ENCODE data around the gene RDX. TPM values are rescaled to one million over a fixed set of nuclear protein-coding genes. Genes with fewer than 3 reads are reported as not detected.

RDX gene
- polyA plus RNA-seq, 2 of the 4 experiments (the other 2 are of a cell fraction), result 158 to 183 TPM

- DNase-seq (ENCODE audit: low read depth in 1 of 2, low spot score in 1 of 2) (no peak), FAIRE-seq (no peak), ATAC-seq (no peak)
- H3K4me1 ChIP-seq, result peaks cover 44% of the 10 kb centered on the region
- TF ChIP-seq CTCF (IDR thresholded peaks at IDR 0.05) (no peak), CBX8 (IDR thresholded peaks at IDR 0.05) (no peak), HDAC2 (IDR thresholded peaks at IDR 0.05) (no peak), FOSL2 (IDR thresholded peaks at IDR 0.05) (no peak), FOSL2 (CRISPR knock-in tag; IDR thresholded peaks at IDR 0.05) (no peak), SREBF2 (IDR thresholded peaks at IDR 0.05) (no peak), EP300 (IDR thresholded peaks at IDR 0.05) (no peak), RFX5 (IDR thresholded peaks at IDR 0.05) (no peak), HES2 (IDR thresholded peaks at IDR 0.05) (no peak), CHD2 (IDR thresholded peaks at IDR 0.05; ENCODE audit: low read length, partially characterized antibody) (no peak), POLR2A (IDR thresholded peaks at IDR 0.05; ENCODE audit: low read length) (no peak), TP53 (CRISPR knock-in tag; IDR thresholded peaks at IDR 0.05) (no peak), ZC3H11A (IDR thresholded peaks at IDR 0.05) (no peak), ZSCAN20 (CRISPR knock-in tag; IDR thresholded peaks at IDR 0.05) (no peak), E2F6 (IDR thresholded peaks at IDR 0.05; ENCODE audit: borderline replicate concordance, low read depth) (no peak), MAX (IDR thresholded peaks at IDR 0.05) (no peak), NFE2L2 (conservative IDR thresholded peaks at IDR 0.05; ENCODE audit: low read length) (no peak), CHD4 (IDR thresholded peaks at IDR 0.05; ENCODE audit: borderline replicate concordance) (no peak), HEYL (CRISPR knock-in tag; IDR thresholded peaks at IDR 0.05) (no peak), BHLHE40 (IDR thresholded peaks at IDR 0.05; ENCODE audit: low read depth, low read length) (no peak)
- peak overlapping the region in 1 of 2 experiments; percentile 51; a peak in 1 of 6 replicates for H3K27ac ChIP-seq
- H3K4me3 ChIP-seq, result no peak overlapping the region
- H3K4me2 ChIP-seq, result no peak overlapping the region
- CTCF ChIA-PET, result interaction anchor here (1.0 to 1.2 kb wide), 4 partner anchors 12 to 214 kb away, joined by 3 read pairs; partner anchors contain the start of gene ZC3H12C
- H3K9me3 ChIP-seq, result no peaks in the 10 kb centered on the region
- POLR2A ChIA-PET, result no interaction called here
Measured at GRCh38 chr11:110153474-110153873, 142.9 kb downstream of the RDX start.

- Histone ChIP-seq H3K4me3 (no peak overlapping the region), H3K4me1 (peaks cover 56% of the 10 kb centered on the region), H3K4me2 (no peak overlapping the region; the same call in 2 of the 3 replicates), H3K27ac (peak overlapping the region in 1 of 2 experiments; percentile 11; a peak in 2 of 6 replicates), H3K9me3 (no peaks in the 10 kb centered on the region)
- DNase-seq (ENCODE audit: low read depth in 1 of 2, low spot score in 1 of 2) (no peak), FAIRE-seq (no peak), ATAC-seq (no peak)
- ChIA-PET CTCF (interaction anchor here (1.2 kb wide), 1 partner anchor 25 kb away, joined by 3 read pairs; no protein-coding TSS in a partner anchor), POLR2A (interaction anchor here (0.6 kb wide), 1 partner anchor 41 kb away, joined by 3 read pairs; no protein-coding TSS in a partner anchor)
- 16% methylated on average over 1 of the region's 1 CpG for WGBS (ENCODE audit: missing lambda C conversion rate)
- TF ChIP-seq ZNF302 (CRISPR knock-in tag; IDR thresholded peaks at IDR 0.05), result no peak
- TF ChIP-seq NFE2L2 (conservative IDR thresholded peaks at IDR 0.05; ENCODE audit: low read length), result no peak
- TF ChIP-seq ZC3H11A (IDR thresholded peaks at IDR 0.05), result no peak
- TF ChIP-seq RAD21 (conservative IDR thresholded peaks at IDR 0.05 in 1 of 2, IDR thresholded peaks at IDR 0.05 in 1 of 2), result no peak
- TF ChIP-seq USF2 (IDR thresholded peaks at IDR 0.05), result no peak
- no peak for TF ChIP-seq HOXB5 (CRISPR knock-in tag; IDR thresholded peaks at IDR 0.05)
- no peak for TF ChIP-seq HOXB13 (CRISPR knock-in tag; IDR thresholded peaks at IDR 0.05; ENCODE audit: low read depth)
- TF ChIP-seq CHD2 (IDR thresholded peaks at IDR 0.05; ENCODE audit: low read length, partially characterized antibody), result no peak
- no peak for TF ChIP-seq ZSCAN20 (CRISPR knock-in tag; IDR thresholded peaks at IDR 0.05)
- no peak for TF ChIP-seq JUN (IDR thresholded peaks at IDR 0.05)
- no peak for TF ChIP-seq FOXS1 (CRISPR knock-in tag; IDR thresholded peaks at IDR 0.05)
- no peak for TF ChIP-seq FOSL2 (IDR thresholded peaks at IDR 0.05)
- TF ChIP-seq FOSL2 (CRISPR knock-in tag; IDR thresholded peaks at IDR 0.05), result no peak
- TF ChIP-seq GATA3 (IDR thresholded peaks at IDR 0.05; ENCODE audit: borderline replicate concordance), result no peak
- no peak for TF ChIP-seq KDM1A (IDR thresholded peaks at IDR 0.05; ENCODE audit: low read depth)
- TF ChIP-seq SREBF2 (IDR thresholded peaks at IDR 0.05), result no peak
- no peak for TF ChIP-seq PHF8 (IDR thresholded peaks at IDR 0.05; ENCODE audit: borderline replicate concordance, low read depth)
- no peak for TF ChIP-seq MAFK (IDR thresholded peaks at IDR 0.05; ENCODE audit: partially characterized antibody)
- no peak for TF ChIP-seq MAX (IDR thresholded peaks at IDR 0.05)
Measured at GRCh38 chr11:110152199-110152598, 144.2 kb downstream of the RDX start.

All from A549 (cell line).